Stimulated activated naive CD8-positive, alpha-beta T cell treated with anti-CD3 and anti-CD28 coated beads, Interleukin-15, Interleukin-2, amounts not matched to agents 100 ng/mL and 50 ng/mL, for 24 hours (primary cell): ENCODE data around the gene ARPC2.

Source experiments
- H3K27ac Mint-ChIP-seq: one replicate; pipeline ENCODE4 v1.8.0; 2021; ENCODE audit warnings: mild to moderate bottlenecking, mixed read lengths
- H3K27me3 Mint-ChIP-seq: one replicate; pipeline ENCODE4 v1.8.0; 2021; ENCODE audit warnings: mixed read lengths
- H3K36me3 Mint-ChIP-seq: one replicate; pipeline ENCODE4 v1.8.0; 2021; ENCODE audit warnings: low read depth, mixed read lengths
- H3K4me1 Mint-ChIP-seq: one replicate; pipeline ENCODE4 v1.8.0; 2021; ENCODE audit warnings: low read depth, mixed read lengths
- H3K4me3 Mint-ChIP-seq: one replicate; pipeline ENCODE4 v1.8.0; 2021; ENCODE audit warnings: mild to moderate bottlenecking, mixed read lengths
- H3K9me3 Mint-ChIP-seq: one replicate; pipeline ENCODE4 v1.8.0; 2021; ENCODE audit warnings: mixed read lengths

ARPC2 gene

DNA sequence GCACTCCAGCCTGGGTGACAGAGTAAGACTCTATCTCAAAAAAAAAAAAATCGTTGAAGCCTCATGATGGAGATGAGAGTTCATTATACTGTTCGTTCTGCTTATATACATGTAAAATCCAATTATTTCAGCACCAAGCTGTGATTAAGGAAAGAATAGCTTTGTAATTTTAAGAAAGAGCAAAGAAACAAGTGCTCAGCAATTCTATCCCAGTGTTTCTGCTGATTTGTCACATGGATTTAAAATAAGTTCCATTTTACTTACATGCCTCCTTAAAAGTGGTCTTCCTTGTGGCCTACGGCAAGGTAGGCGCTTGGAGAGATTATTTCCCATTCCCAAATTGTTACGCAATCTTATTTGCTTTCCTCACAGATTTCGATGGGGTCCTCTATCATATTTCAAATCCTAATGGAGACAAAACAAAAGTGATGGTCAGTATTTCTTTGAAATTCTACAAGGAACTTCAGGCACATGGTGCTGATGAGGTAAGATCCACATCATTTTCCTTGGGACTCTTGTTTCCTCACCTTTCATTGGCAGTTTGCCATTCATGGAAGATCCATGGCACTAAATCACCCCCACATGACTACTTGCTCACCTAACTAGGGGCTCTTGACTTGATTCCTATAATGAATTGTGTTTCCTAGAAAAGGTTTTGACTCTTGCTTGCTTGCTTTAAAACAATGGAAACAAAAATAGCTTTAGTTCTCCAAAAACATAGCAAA is 11.5 kb downstream of the ARPC2 start:
- H3K9me3 Mint-ChIP-seq: no peaks in the 10 kb centered on the region
- peaks cover 84% of the 10 kb centered on the region for H3K36me3 Mint-ChIP-seq

DNA sequence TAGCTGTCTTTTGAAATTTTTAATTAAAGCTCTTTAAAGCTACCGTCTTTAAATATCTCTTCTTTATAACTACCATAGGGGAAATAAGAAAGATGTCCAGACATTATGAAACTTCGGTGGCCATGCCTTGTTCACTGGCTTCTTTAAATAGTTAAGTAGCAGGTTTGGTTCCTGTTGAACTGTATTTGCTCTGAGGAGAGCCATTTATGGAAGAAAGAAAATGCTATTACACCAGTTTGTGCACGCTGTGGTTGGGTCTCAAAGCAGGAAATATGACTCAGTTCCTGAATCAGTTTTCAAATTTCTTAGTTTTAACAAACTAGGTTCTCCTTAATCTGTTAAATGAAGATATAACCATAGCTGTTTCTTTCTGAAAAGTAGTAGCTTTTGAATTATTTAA is 12.2 kb downstream of the ARPC2 start:
- Mint-ChIP-seq H3K4me1 (peaks cover 85% of the 10 kb centered on the region), H3K9me3 (no peaks in the 10 kb centered on the region), H3K36me3 (peaks cover 84% of the 10 kb centered on the region), H3K27ac (peak overlapping the region; percentile 84), H3K4me3 (peak overlapping the region; percentile 66), H3K27me3 (no peaks in the 10 kb centered on the region)

More for the DNA sequence above, 11.5 kb downstream of the ARPC2 start:
- Mint-ChIP-seq H3K27me3 (no peaks in the 10 kb centered on the region), H3K27ac (peak overlapping the region; percentile 84), H3K4me3 (peak overlapping the region; percentile 66), H3K4me1 (peaks cover 87% of the 10 kb centered on the region)

DNA sequence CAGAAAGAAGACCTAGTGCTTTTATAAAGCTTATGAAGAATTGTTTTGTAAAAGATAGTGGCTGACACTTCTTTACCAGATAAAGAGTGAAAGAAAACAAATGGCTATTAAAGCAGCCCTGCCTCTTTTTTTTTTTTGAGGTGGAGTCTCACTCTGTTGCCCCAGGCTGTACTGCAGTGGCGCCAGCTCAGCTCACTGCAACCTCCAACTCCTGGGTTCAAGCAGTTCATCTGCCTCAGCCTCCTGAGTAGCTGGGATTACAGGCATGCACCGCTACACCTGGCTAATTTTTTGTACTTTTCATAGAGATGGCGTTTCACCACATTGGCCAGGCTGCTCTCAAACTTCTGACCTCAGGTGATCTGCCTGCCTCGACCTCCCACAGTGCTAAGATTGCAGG is 12.9 kb downstream of the ARPC2 start:
- Mint-ChIP-seq H3K4me1 (peaks cover 85% of the 10 kb centered on the region), H3K27me3 (no peaks in the 10 kb centered on the region), H3K9me3 (no peaks in the 10 kb centered on the region), H3K27ac (peak overlapping the region; percentile 90), H3K36me3 (peaks cover 84% of the 10 kb centered on the region), H3K4me3 (peak overlapping the region; percentile 48)

DNA sequence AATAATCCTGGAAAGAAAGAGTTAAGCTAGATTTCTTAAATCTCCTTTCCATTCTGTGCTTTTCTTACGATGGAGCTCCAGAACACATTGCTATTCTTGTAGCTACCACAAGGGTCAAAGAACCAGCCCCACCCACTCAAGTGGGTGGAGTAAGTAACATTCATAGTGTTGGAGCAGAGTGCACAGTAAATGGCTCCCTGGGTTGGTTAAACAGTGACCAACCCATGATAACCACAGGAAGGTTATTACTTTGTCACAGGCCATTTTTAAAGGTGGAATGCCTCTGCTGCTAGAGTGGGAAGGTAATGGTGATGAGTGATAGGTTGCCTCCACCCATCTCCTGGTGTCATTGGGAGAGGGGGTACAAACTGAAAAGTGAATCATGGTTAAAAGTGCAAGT is 13.9 kb downstream of the ARPC2 start:
- Mint-ChIP-seq H3K27me3 (no peaks in the 10 kb centered on the region), H3K4me3 (peak overlapping the region; percentile 68), H3K27ac (peak overlapping the region; percentile 90), H3K9me3 (no peaks in the 10 kb centered on the region), H3K36me3 (peaks cover 82% of the 10 kb centered on the region), H3K4me1 (peaks cover 75% of the 10 kb centered on the region)

DNA sequence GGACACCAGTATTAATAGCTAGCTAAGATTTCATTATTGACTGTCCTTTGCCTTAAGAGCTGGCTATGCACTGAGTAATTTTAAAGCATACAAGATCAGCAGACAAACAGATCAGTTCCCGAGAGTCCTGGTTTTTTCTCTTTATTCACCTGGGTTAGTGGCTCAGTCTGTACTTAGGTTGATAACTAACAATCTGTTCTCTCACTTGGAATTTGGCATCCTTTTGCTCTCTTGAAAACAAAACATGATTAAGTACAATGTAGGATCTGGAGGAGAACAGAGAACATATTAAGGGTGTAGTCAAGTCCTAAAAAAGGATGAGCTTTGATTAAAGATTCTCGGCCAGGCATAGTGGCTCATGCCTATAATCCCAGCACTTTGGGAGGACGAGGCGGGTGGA is 16.6 kb downstream of the ARPC2 start:
- H3K4me3 Mint-ChIP-seq: no peak overlapping the region
- no peaks in the 10 kb centered on the region for H3K9me3 Mint-ChIP-seq
- H3K27ac Mint-ChIP-seq: peak overlapping the region; percentile 74
- H3K36me3 Mint-ChIP-seq: peaks cover 80% of the 10 kb centered on the region
- peaks cover 51% of the 10 kb centered on the region for H3K4me1 Mint-ChIP-seq
- H3K27me3 Mint-ChIP-seq: no peaks in the 10 kb centered on the region

DNA sequence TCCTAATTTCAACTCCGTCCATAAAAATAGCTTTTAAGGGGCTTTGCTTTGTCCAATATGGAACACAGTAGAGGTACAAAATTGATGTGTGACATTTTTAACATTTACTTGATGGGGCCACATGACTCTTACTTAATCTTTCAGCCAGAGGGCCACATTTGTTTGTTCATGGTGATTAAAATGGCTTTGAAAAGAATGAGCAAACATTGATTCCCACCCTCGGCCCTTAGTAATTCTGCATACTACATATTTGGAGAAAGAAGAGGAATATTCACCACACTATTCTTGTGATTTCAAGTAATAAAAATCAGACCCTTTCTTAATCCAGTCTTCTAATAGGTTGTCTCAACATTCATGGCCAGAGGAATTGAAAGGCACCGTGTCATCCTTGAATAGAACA is 17.5 kb downstream of the ARPC2 start:
- no peaks in the 10 kb centered on the region for H3K27me3 Mint-ChIP-seq
- H3K36me3 Mint-ChIP-seq: peaks cover 82% of the 10 kb centered on the region
- peak overlapping the region; percentile 65 for H3K27ac Mint-ChIP-seq
- H3K4me3 Mint-ChIP-seq: no peak overlapping the region
- no peaks in the 10 kb centered on the region for H3K9me3 Mint-ChIP-seq
- H3K4me1 Mint-ChIP-seq: peaks cover 43% of the 10 kb centered on the region

DNA sequence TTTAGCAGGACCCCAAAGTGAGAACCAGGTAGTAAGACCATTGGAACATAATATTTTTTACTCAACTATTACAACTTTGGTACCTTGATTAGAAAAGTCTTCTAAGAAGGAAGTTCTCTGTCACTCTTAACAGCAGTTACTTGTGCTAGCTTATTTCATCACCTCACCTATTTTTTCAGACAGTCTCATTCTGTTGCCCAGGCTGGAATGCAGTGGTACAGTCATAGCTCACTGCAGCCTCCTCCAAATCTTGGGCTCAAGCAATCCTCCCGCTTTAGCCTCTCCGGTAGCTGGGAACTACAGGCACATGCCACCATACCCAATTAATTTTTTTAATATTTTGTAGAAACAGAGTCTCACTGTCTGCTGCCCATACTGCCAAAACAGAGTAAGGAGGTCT is 18.0 kb downstream of the ARPC2 start:
- Mint-ChIP-seq H3K4me3 (no peak overlapping the region), H3K36me3 (peaks cover 86% of the 10 kb centered on the region), H3K27me3 (no peaks in the 10 kb centered on the region), H3K27ac (peak overlapping the region; percentile 65), H3K9me3 (no peaks in the 10 kb centered on the region), H3K4me1 (peaks cover 38% of the 10 kb centered on the region)

DNA sequence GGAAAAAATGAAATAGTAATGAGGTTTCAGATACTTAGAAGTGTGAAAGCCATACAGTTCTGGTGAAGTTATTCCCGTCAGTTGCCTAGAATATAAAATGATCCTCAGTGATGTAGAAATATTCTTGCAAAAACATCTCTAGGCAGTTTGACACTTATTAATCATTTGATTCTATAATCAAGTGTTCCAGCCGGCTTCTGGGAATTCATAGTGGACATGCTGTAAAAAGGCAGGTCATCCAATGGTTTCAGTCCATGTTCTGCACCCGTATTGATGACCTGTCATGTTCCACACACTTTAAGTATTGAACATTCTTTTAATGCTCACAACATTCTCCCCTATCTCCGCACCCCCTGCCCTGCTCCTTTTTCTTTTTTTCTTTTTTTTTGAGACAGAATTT is 19.8 kb downstream of the ARPC2 start:
- Mint-ChIP-seq H3K27ac (no peak overlapping the region), H3K27me3 (no peaks in the 10 kb centered on the region), H3K4me3 (no peak overlapping the region), H3K4me1 (peaks cover 31% of the 10 kb centered on the region), H3K9me3 (no peaks in the 10 kb centered on the region), H3K36me3 (peaks cover 86% of the 10 kb centered on the region)

DNA sequence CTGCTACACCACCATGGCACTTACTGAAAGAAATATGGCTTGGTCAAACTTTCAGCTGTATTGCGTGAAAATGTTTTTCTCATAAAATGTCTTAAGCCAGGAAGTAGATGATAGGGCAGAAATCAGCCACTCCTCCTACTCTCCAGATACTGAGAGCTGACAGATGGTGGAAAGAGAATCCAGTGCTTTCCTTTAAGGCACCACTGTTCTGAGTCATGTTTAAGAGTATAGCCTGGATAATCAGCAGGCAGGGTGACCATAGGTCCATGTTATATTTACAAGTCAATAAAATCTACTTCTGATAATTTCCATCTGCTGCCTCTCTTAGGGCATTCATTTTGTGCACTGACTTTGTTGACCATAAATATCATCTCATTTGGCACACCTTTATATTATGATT is 21.9 kb downstream of the ARPC2 start:
- Mint-ChIP-seq H3K36me3 (peaks cover 92% of the 10 kb centered on the region), H3K9me3 (no peaks in the 10 kb centered on the region), H3K4me3 (no peak overlapping the region), H3K4me1 (peaks cover 30% of the 10 kb centered on the region), H3K27me3 (no peaks in the 10 kb centered on the region), H3K27ac (no peak overlapping the region)

DNA sequence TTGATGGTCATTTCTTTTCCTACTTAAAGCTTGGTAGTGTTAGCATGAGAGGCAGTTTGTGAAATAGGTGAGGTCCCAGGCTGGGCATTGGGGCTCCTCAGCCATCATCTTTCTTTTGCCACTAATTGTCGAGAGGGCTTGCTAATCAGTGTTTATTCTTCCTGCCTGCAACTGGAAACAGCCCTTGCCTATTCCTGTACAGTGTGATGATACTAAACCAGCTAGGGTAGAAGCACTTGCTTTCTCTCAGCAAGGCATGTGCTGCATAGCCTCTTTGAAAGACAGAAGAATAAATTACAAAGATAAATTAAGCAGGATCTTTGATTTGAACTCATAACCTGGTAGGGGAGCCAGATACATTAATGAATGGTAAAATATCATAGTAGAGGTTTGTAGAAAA is 27.2 kb downstream of the ARPC2 start:
- Mint-ChIP-seq H3K4me3 (no peak overlapping the region), H3K4me1 (peaks cover 39% of the 10 kb centered on the region), H3K36me3 (peaks cover 94% of the 10 kb centered on the region), H3K27me3 (no peaks in the 10 kb centered on the region), H3K27ac (peak overlapping the region; percentile 83), H3K9me3 (no peaks in the 10 kb centered on the region)

DNA sequence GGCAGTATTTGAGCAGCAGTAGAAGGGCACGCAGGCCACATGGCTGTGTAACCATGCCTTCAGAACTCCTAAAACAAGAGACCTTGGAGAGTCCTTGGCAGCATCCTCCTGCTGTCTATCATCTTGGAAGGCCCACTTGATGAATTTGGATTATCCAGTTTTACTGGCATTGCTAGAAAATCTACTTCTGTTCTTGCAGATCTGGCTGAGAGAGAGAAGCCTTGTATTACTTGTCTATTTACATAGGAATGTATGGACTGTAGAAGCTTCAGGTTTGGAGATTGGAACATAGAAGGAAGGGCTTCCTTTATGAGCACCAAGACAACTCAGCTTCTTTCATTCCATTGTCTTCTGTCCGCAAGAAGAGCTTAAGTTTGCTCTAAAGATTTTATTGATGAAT is 27.7 kb downstream of the ARPC2 start:
- Mint-ChIP-seq H3K36me3 (peaks cover 94% of the 10 kb centered on the region), H3K27me3 (no peaks in the 10 kb centered on the region), H3K4me1 (peaks cover 39% of the 10 kb centered on the region), H3K4me3 (no peak overlapping the region), H3K9me3 (no peaks in the 10 kb centered on the region), H3K27ac (peak overlapping the region; percentile 83)

DNA sequence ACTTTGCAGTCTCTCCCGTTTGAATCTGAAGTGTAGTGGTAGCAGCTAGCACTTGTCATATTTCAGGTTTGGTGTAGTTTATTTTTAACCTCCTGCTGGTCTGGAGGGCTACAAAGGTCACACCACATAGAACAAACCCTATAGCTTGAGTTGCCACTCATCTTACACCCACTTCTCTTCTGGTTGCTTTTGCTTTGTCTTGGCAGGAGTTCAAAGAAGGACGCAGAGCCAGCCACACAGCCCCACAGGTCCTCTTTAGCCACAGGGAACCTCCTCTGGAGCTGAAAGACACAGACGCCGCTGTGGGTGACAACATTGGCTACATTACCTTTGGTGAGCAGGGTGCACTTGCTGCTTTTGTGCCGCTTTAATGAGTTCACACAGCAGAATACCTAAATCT is 28.2 kb downstream of the ARPC2 start:
- peaks cover 37% of the 10 kb centered on the region for H3K4me1 Mint-ChIP-seq
- H3K4me3 Mint-ChIP-seq: no peak overlapping the region
- H3K27me3 Mint-ChIP-seq: no peaks in the 10 kb centered on the region
- H3K36me3 Mint-ChIP-seq: peaks cover 94% of the 10 kb centered on the region
- no peaks in the 10 kb centered on the region for H3K9me3 Mint-ChIP-seq
- peak overlapping the region; percentile 83 for H3K27ac Mint-ChIP-seq

DNA sequence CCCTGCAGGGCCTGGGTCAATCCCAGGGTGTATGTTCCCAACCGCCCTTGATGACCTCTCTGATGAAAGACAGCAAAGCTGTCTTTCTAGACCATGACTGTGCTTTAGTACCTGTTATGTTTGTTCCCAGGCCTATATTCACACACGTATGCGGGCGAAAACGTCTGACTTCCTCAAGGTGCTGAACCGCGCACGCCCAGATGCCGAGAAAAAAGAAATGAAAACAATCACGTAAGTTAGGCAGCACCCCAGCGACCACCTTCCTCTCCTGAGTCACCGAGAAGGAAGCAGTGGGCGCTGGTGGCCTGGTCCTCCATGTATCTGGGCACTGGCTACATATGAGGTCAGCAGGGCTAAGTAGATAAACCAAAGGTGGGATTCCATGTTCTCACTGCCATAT is 32.7 kb downstream of the ARPC2 start:
- no peaks in the 10 kb centered on the region for H3K27me3 Mint-ChIP-seq
- no peaks in the 10 kb centered on the region for H3K9me3 Mint-ChIP-seq
- H3K27ac Mint-ChIP-seq: no peak overlapping the region
- H3K4me3 Mint-ChIP-seq: no peak overlapping the region
- peaks cover 41% of the 10 kb centered on the region for H3K4me1 Mint-ChIP-seq
- H3K36me3 Mint-ChIP-seq: peaks cover 88% of the 10 kb centered on the region

DNA sequence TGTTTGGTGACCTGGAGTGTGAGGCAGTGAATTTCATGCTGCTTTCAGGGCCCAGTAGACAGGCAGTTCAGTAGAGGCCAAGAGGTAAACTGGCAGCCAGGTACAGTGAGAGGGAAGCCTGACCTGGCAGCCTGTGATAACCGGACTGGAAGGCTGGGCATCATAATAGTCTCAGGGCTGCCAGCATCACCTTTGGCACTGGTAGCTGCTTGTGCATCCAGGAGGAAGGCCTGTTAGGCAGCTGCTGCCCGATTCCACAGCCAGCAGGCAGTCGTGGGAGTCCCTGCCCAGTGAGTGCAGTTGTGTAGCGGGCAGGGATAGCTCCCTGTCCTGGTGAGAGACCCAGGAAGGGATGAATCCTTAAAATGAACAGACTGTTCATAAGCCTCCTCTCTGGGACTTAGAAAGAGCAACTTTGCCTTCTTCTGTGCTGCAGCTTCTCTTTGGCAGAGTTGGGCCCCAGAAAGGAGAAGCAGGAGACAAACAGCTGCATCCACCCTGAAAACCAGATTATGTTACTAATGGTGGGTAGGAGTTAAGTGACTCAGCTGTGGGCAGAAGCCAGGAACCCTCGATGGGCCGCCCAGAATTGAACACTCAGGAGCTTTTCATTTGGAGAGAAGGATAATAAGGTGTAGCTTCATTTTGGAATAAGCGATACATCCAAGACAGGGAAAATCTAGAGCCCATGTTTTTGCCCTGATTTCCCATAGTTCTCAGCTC is 35.7 kb downstream of the ARPC2 start:
- H3K4me3 Mint-ChIP-seq: no peak overlapping the region
- peaks cover 54% of the 10 kb centered on the region for H3K4me1 Mint-ChIP-seq
- no peaks in the 10 kb centered on the region for H3K9me3 Mint-ChIP-seq
- peaks cover 75% of the 10 kb centered on the region for H3K36me3 Mint-ChIP-seq
- no peaks in the 10 kb centered on the region for H3K27me3 Mint-ChIP-seq
- peak overlapping the region; percentile 65 for H3K27ac Mint-ChIP-seq

DNA sequence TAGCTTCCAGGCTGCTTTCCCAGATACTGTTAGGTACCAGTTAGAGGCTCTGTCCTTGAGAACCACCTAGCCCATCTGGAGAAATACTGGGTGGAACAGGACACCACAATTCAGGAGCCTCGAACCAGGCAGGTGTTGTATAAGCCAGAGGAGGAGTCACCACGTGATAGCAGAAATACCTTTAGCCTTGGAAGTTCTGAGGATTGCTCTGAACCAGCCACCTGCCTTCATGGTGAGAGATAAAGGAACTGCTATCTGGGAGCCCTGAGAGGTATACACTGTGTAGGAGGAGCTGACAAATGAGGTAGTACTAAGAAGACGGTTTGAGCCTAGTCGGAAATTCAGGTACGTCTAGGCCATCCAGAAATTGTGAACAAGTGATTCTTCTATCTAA is 36.2 kb downstream of the ARPC2 start:
- H3K27ac Mint-ChIP-seq: peak overlapping the region; percentile 41
- peaks cover 71% of the 10 kb centered on the region for H3K36me3 Mint-ChIP-seq
- peaks cover 57% of the 10 kb centered on the region for H3K4me1 Mint-ChIP-seq
- no peaks in the 10 kb centered on the region for H3K27me3 Mint-ChIP-seq
- no peak overlapping the region for H3K4me3 Mint-ChIP-seq
- H3K9me3 Mint-ChIP-seq: no peaks in the 10 kb centered on the region
